HEK293 (cell line): ENCODE measurements around the gene TMEM150B.

ENCODE experiments used
- GLIS2 ChIP-seq: fragments of 450-650 bp; formaldehyde crosslinking; IDR thresholded peaks from 2 replicates; pipeline ENCODE4 v1.5.1; 2016; ENCODE audit warnings: missing biosample characterization, missing genetic modification characterization
- HIC1 ChIP-seq: fragments of 450-650 bp; formaldehyde crosslinking; IDR thresholded peaks from 2 replicates; pipeline ENCODE4 v1.5.1; 2016; ENCODE audit warnings: missing biosample characterization, missing genetic modification characterization
- IKZF3 ChIP-seq: fragments of 450-650 bp; IDR thresholded peaks from 2 replicates; pipeline ENCODE4 v1.5.0; 2018; ENCODE audit warnings: missing biosample characterization, mild to moderate bottlenecking, missing genetic modification characterization, moderate library complexity
- INSM2 ChIP-seq: fragments of 450-650 bp; formaldehyde crosslinking; IDR thresholded peaks from 2 replicates; pipeline ENCODE4 v1.5.1; 2016; ENCODE audit warnings: missing biosample characterization, missing genetic modification characterization
- MYNN ChIP-seq: fragments of 450-650 bp; formaldehyde crosslinking; IDR thresholded peaks from 2 replicates; pipeline ENCODE4 v1.5.1; 2016; ENCODE audit warnings: missing biosample characterization, missing genetic modification characterization, borderline replicate concordance
- PBX3 ChIP-seq: sonication (generic); formaldehyde crosslinking; IDR thresholded peaks from 2 replicates; pipeline ENCODE4 v1.8.1; 2022; ENCODE audit warnings: mild to moderate bottlenecking, moderate library complexity, missing genetic modification reagents
- PRDM10 ChIP-seq: fragments of 450-650 bp; formaldehyde crosslinking; IDR thresholded peaks from 2 replicates; pipeline ENCODE4 v1.5.1; 2016; ENCODE audit warnings: missing biosample characterization, missing genetic modification characterization
- SALL2 ChIP-seq: fragments of 450-650 bp; formaldehyde crosslinking; IDR thresholded peaks from 2 replicates; pipeline ENCODE4 v1.5.0; 2017; ENCODE audit warnings: missing biosample characterization, mild to moderate bottlenecking, missing genetic modification characterization, borderline replicate concordance
- ZBTB10 ChIP-seq: fragments of 450-650 bp; formaldehyde crosslinking; IDR thresholded peaks from 2 replicates; pipeline ENCODE4 v1.5.1; 2016; ENCODE audit warnings: missing biosample characterization, missing genetic modification characterization
- ZBTB8A ChIP-seq: fragments of 450-650 bp; formaldehyde crosslinking; IDR thresholded peaks from 2 replicates; pipeline ENCODE4 v1.5.1; 2016; ENCODE audit warnings: missing biosample characterization, missing genetic modification characterization
- ZEB2 ChIP-seq: fragments of 450-650 bp; formaldehyde crosslinking; IDR thresholded peaks from 2 replicates; pipeline ENCODE4 v1.5.1; 2016; ENCODE audit warnings: missing biosample characterization, missing genetic modification characterization
- ZFHX2 ChIP-seq: fragments of 450-650 bp; formaldehyde crosslinking; conservative IDR thresholded peaks from 2 replicates; pipeline ENCODE4 v1.5.1; 2016; ENCODE audit warnings: missing biosample characterization, missing genetic modification characterization
- ZFP3 ChIP-seq: fragments of 450-650 bp; formaldehyde crosslinking; IDR thresholded peaks from 2 replicates; pipeline ENCODE4 v1.5.1; 2016; ENCODE audit warnings: low read depth, missing biosample characterization, missing genetic modification characterization
- ZFP37 ChIP-seq: fragments of 450-650 bp; formaldehyde crosslinking; IDR thresholded peaks from 2 replicates; pipeline ENCODE4 v1.5.1; 2016; ENCODE audit warnings: missing biosample characterization, missing genetic modification characterization
- ZFP41 ChIP-seq: fragments of 450-650 bp; formaldehyde crosslinking; IDR thresholded peaks from 2 replicates; pipeline ENCODE4 v1.5.1; 2016; ENCODE audit warnings: missing biosample characterization, missing genetic modification characterization, borderline replicate concordance
- ZNF398 ChIP-seq: fragments of 450-650 bp; formaldehyde crosslinking; IDR thresholded peaks from 2 replicates; pipeline ENCODE4 v1.5.1; 2017; ENCODE audit warnings: missing biosample characterization, missing genetic modification characterization
- ZNF488 ChIP-seq: fragments of 450-650 bp; formaldehyde crosslinking; IDR thresholded peaks from 2 replicates; pipeline ENCODE4 v1.5.1; 2016; ENCODE audit warnings: missing biosample characterization, missing genetic modification characterization
- ZNF529 ChIP-seq: fragments of 450-650 bp; formaldehyde crosslinking; IDR thresholded peaks from 2 replicates; pipeline ENCODE4 v1.5.1; 2017; ENCODE audit warnings: missing genetic modification characterization, missing biosample characterization; ENCODE audit not compliant: insufficient replicate concordance
- ZNF639 ChIP-seq: fragments of 450-650 bp; formaldehyde crosslinking; IDR thresholded peaks from 2 replicates; pipeline ENCODE4 v1.5.1; 2016; ENCODE audit warnings: missing biosample characterization, missing genetic modification characterization
- ZNF654 ChIP-seq: fragments of 450-650 bp; formaldehyde crosslinking; IDR thresholded peaks from 2 replicates; pipeline ENCODE4 v1.5.1; 2016; ENCODE audit warnings: low read depth, missing biosample characterization, missing genetic modification characterization
- ZSCAN30 ChIP-seq: fragments of 450-650 bp; IDR thresholded peaks from 2 replicates; pipeline ENCODE4 v1.5.1; 2018; ENCODE audit warnings: missing biosample characterization, mild to moderate bottlenecking, missing genetic modification characterization, moderate library complexity

Gene TMEM150B

GRCh38 chr19:55369653-55370304, 44.6 kb upstream of the TMEM150B start (continued):
- peak; percentile 90 for TF ChIP-seq ZBTB10 (tag by site-specific recombination)
- peak; percentile 73 for TF ChIP-seq GLIS2 (tag by site-specific recombination)
- no peak for TF ChIP-seq ZNF654 (tag by site-specific recombination)
- no peak for TF ChIP-seq ZNF488
- peak; percentile 83 for TF ChIP-seq ZNF398
- TF ChIP-seq ZBTB8A (tag by site-specific recombination): no peak
- TF ChIP-seq ZSCAN30: no peak
- TF ChIP-seq ZEB2 (tag by site-specific recombination): peak; percentile 43
- TF ChIP-seq MYNN (tag by site-specific recombination): no peak
- TF ChIP-seq SALL2 (tag by site-specific recombination): no peak
- peak; percentile 34; the same call in 1 of the 2 replicates for TF ChIP-seq ZFHX2 (tag by site-specific recombination)
- TF ChIP-seq IKZF3 (tag by site-specific recombination): peak; percentile 38; the same call in 1 of the 2 replicates
- no peak for TF ChIP-seq INSM2 (tag by site-specific recombination)
- peak; percentile 35 for TF ChIP-seq PRDM10 (tag by site-specific recombination)
- no peak for TF ChIP-seq ZFP41 (tag by site-specific recombination)
- TF ChIP-seq HIC1 (tag by site-specific recombination): peak; percentile 52; the same call in 1 of the 2 replicates
- TF ChIP-seq ZNF639 (tag by site-specific recombination): no peak
- no peak for TF ChIP-seq PBX3 (CRISPR knock-in tag)
- TF ChIP-seq ZFP3: no peak
- TF ChIP-seq ZNF529 (tag by site-specific recombination): no peak
- TF ChIP-seq ZFP37 (tag by site-specific recombination): no peak
